Endothelial cell of umbilical vein (primary cell): ENCODE data around the gene COPS7B. TPM values are rescaled to one million over a fixed set of nuclear protein-coding genes. Genes with fewer than 3 reads are reported as not detected.

Experiments used
- BruUV-seq: library from RNA; stranded (reverse); fragments of 400-500 nt; replicated peaks from 2 replicates; lab custom pipeline; 2021; lab: Mats Ljungman, UMichigan
- CTCF ChIA-PET: fragments of 300-600, 350-600 bp; sonication (Branson Sonifier 250); formaldehyde crosslinking; loops from one replicate; lab custom pipeline; 2021; ENCODE audit warnings: antibody characterized with exemption, inconsistent platforms; lab: Charles Lee
- POLR2A ChIA-PET: fragments of 300-600, 350-600 bp; sonication (Branson Sonifier 250); formaldehyde crosslinking; loops from one replicate; lab custom pipeline; 2021; ENCODE audit warnings: antibody characterized with exemption, inconsistent platforms; lab: Charles Lee
- DNase-seq: peaks from one replicate; pipeline ENCODE4 v3.0.0-alpha.2; 2011; ENCODE audit warnings: low read depth, low spot score
- FAIRE-seq: peaks from 2 replicates; lab custom pipeline; 2011; peaks lifted over from hg19 to GRCh38; lab: Jason Lieb, UNC
- H2AFZ ChIP-seq: 2 replicates; pipeline ENCODE4 v1.6.0; 2012; ENCODE audit warnings: low read depth, low read length, control low read depth, inconsistent platforms
- H3K27ac ChIP-seq: 2 replicates; pipeline ENCODE4 v1.5.1; 2011; ENCODE audit warnings: low read depth, mild to moderate bottlenecking, control low read depth, low read length, moderate library complexity; ENCODE audit not compliant: insufficient read depth
- H3K27me3 ChIP-seq, 2 experiments: 2 replicates each; pipeline versions ENCODE4 v1.6.0 to v1.6.1; 2011; ENCODE audit warnings: low read length in 2 of 2, mixed read lengths in 1 of 2; ENCODE audit not compliant: control insufficient read depth in 2 of 2, insufficient read depth in 2 of 2
- H3K36me3 ChIP-seq, 2 experiments: 2 replicates in 1 of 2; 3 replicates in 1 of 2; pipeline ENCODE4 v1.5.1; 2011; ENCODE audit warnings: low read length in 2 of 2, mild to moderate bottlenecking in 1 of 2, moderate library complexity in 1 of 2; ENCODE audit not compliant: control insufficient read depth in 2 of 2, insufficient read depth in 2 of 2; ENCODE audit errors: extremely low read depth in 1 of 2
- H3K4me1 ChIP-seq: 3 replicates; pipeline ENCODE4 v1.5.1; 2011; ENCODE audit warnings: mild to moderate bottlenecking, low read length; ENCODE audit not compliant: control insufficient read depth, insufficient read depth; ENCODE audit errors: extremely low read depth
- H3K4me2 ChIP-seq: 2 replicates; pipeline ENCODE4 v1.6.1; 2011; ENCODE audit warnings: low read length, control low read depth, mixed read lengths; ENCODE audit not compliant: insufficient read depth
- H3K4me3 ChIP-seq, 3 experiments: fragments of 200-600 bp in 1 of 3; sonication (generic), shearing (Covaris generic) in 1 of 3; replicated peaks in 1 of 3; 2 replicates each; pipeline ENCODE4 v1.5.1; 2011 to 2016; ENCODE audit warnings: control low read depth in 3 of 3, low read length in 3 of 3, mild to moderate bottlenecking in 2 of 3, inconsistent platforms in 1 of 3, low read depth in 1 of 3, moderate library complexity in 1 of 3; ENCODE audit not compliant: insufficient read depth in 1 of 3
- H3K79me2 ChIP-seq: 2 replicates; pipeline ENCODE4 v1.6.0; 2012; ENCODE audit warnings: low read length, inconsistent platforms; ENCODE audit not compliant: control insufficient read depth, insufficient read depth
- H3K9ac ChIP-seq: replicated peaks from 2 replicates; pipeline ENCODE3; 2011; ENCODE audit warnings: low read length, control low read depth; ENCODE audit not compliant: insufficient read depth; ENCODE audit errors: extremely low read depth
- H3K9me1 ChIP-seq: replicated peaks from 3 replicates; pipeline ENCODE4 v1.6.0; 2011; ENCODE audit warnings: mild to moderate bottlenecking, low read length; ENCODE audit not compliant: control insufficient read depth, insufficient read depth; ENCODE audit errors: extremely low read depth
- H3K9me3 ChIP-seq: replicated peaks from 2 replicates; pipeline ENCODE4 v1.5.1; 2012; ENCODE audit warnings: low read length, inconsistent platforms; ENCODE audit not compliant: control insufficient read depth, insufficient read depth
- H4K20me1 ChIP-seq: replicated peaks from 2 replicates; pipeline ENCODE3; 2011; ENCODE audit warnings: mild to moderate bottlenecking, low read length; ENCODE audit not compliant: control insufficient read depth, insufficient read depth; ENCODE audit errors: extremely low read depth
- EZH2 ChIP-seq: IDR thresholded peaks from 2 replicates; pipeline ENCODE4 v1.6.1; 2012; ENCODE audit warnings: borderline replicate concordance, low read depth, mild to moderate bottlenecking, moderate library complexity, low read length, inconsistent platforms; ENCODE audit not compliant: severe bottlenecking
- FOS ChIP-seq: IDR thresholded peaks from 2 replicates; pipeline ENCODE4 v1.6.1; 2011; ENCODE audit warnings: mild to moderate bottlenecking, low read length, moderate library complexity, borderline replicate concordance; ENCODE audit not compliant: insufficient read depth
- GATA2 ChIP-seq: IDR thresholded peaks from 2 replicates; pipeline ENCODE4 v1.7.0; 2011; ENCODE audit warnings: low read depth, mild to moderate bottlenecking, moderate library complexity, mixed read lengths, low read length; ENCODE audit not compliant: insufficient read length, insufficient read depth
- JUN ChIP-seq: IDR thresholded peaks from 2 replicates; pipeline ENCODE4 v1.6.1; 2011; ENCODE audit warnings: borderline replicate concordance, low read depth; ENCODE audit not compliant: insufficient read length, insufficient read depth
- MAX ChIP-seq: IDR thresholded peaks from 2 replicates; pipeline ENCODE4 v1.6.1; 2011; ENCODE audit not compliant: insufficient read depth, insufficient read length
- MYC ChIP-seq: IDR thresholded peaks from one replicate; pipeline ENCODE4 v1.6.1; 2011; ENCODE audit warnings: mild to moderate bottlenecking, low read depth, low read length
- POLR2A ChIP-seq: IDR thresholded peaks from 2 replicates; pipeline ENCODE4 v1.6.1; 2012; ENCODE audit warnings: low read depth, mild to moderate bottlenecking, control low read depth, low read length
- POLR2AphosphoS5 ChIP-seq: IDR thresholded peaks from 2 replicates; pipeline ENCODE4 v1.6.1; 2012; ENCODE audit warnings: low read depth, mild to moderate bottlenecking, control low read depth, low read length, moderate library complexity; ENCODE audit not compliant: insufficient read depth
- dilution Hi-C: fragments of 300-500 bp; cut with MboI; formaldehyde crosslinking; loops from one replicate; pipeline ENCODE4 v1.15.0; 2019; ENCODE audit warnings: low sequenced_read_pairs; ENCODE audit not compliant: extremely low pct_ligation_motif_present
- intact Hi-C: fragments of 100-400 bp; cut with micrococcal nuclease; formaldehyde crosslinking; loops from one replicate; pipeline ENCODE4 v1.10.0; 2022
- polyA plus RNA-seq, 4 experiments: library from polyadenylated mRNA; depleted of rRNA in 3 of 4; stranded (reverse) in 3 of 4; unstranded in 1 of 4; fragments of >200 nt; gene quantifications; 2 replicates each; pipeline versions ENCODE4 v1.2.1 to v1.2.3, GENCODE V29; 2011 to 2012; ENCODE audit warnings: missing spikeins in 1 of 4
- total RNA-seq: library from RNA; stranded (reverse); gene quantifications from 2 replicates; pipeline ENCODE4 v1.2.3, GENCODE V29; 2021
- TF ChIP-seq, protein P1 (sequence below), 2 donors: IDR thresholded peaks; 1 replicate in 1 of 2; 2 replicates in 1 of 2; pipeline ENCODE4 v1.5.1; 2011; ENCODE audit warnings: low read length in 2 of 2, mild to moderate bottlenecking in 2 of 2, moderate library complexity in 2 of 2, control low read depth in 1 of 2, inconsistent platforms in 1 of 2, low read depth in 1 of 2; ENCODE audit not compliant: insufficient read depth in 1 of 2; ENCODE audit errors: extremely low read depth in 1 of 2

COPS7B gene
- total and polyA plus RNA-seq, 2 donors (not counting 3 experiments of a cell fraction or from before 2014, with no cell fraction given), result 50.3 to 59.2 TPM

DNA sequence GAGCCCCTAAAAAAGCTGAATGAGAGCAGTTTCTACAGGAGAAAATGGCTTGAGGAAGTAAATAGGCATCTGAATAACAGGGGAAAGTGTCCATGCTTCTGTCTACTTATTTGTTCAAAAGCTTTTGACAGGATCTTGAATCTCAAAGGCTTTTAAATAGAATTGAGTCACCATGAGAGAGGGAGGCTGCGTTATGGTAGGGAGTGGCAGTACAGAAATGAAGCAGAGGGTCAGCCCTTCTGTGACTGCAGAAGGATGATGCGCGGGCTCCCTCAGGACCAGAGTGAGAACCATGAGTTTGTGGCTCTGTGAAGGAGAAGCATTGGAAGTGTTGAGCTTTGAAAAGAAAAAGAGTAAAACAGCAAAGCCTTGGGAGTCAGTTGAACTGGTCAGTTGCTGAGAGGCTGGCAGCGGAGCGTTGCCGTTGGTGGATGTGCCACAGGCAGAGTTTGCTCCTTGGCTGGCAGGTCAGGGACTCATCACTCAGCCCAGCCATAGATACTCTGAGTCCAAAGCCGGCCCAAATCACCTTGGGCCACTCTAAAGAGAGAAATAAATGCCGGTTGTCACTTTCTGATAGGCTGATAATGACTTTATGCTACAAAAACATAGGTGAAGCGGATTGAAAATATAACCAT is 17.4 kb downstream of the COPS7B start:
- Histone ChIP-seq H3K9me1 (no peaks in the 10 kb centered on the region), H3K79me2 (peaks cover 2% of the 10 kb centered on the region), H3K27me3 (no peaks in the 10 kb centered on the region), H3K4me1 (no peaks in the 10 kb centered on the region), H3K4me2 (no peak overlapping the region), H3K4me3 (no peak overlapping the region), H2AFZ (no peak overlapping the region), H3K9me3 (no peaks in the 10 kb centered on the region), H3K9ac (no peak overlapping the region), H3K36me3 (peaks cover 11 to 19% of the 10 kb centered on the region in 2 experiments), H4K20me1 (no peaks in the 10 kb centered on the region), H3K27ac (no peak overlapping the region)
- dilution Hi-C loops (no loop called here), intact Hi-C loops (no loop called here)
- TF ChIP-seq, protein P1, sequence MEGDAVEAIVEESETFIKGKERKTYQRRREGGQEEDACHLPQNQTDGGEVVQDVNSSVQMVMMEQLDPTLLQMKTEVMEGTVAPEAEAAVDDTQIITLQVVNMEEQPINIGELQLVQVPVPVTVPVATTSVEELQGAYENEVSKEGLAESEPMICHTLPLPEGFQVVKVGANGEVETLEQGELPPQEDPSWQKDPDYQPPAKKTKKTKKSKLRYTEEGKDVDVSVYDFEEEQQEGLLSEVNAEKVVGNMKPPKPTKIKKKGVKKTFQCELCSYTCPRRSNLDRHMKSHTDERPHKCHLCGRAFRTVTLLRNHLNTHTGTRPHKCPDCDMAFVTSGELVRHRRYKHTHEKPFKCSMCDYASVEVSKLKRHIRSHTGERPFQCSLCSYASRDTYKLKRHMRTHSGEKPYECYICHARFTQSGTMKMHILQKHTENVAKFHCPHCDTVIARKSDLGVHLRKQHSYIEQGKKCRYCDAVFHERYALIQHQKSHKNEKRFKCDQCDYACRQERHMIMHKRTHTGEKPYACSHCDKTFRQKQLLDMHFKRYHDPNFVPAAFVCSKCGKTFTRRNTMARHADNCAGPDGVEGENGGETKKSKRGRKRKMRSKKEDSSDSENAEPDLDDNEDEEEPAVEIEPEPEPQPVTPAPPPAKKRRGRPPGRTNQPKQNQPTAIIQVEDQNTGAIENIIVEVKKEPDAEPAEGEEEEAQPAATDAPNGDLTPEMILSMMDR (IDR thresholded peaks at IDR 0.05; ENCODE audit: extremely low read depth in 1 of 2, insufficient read depth in 1 of 2, low read depth in 1 of 2, low read length in 2 of 2), result no peak
- TF ChIP-seq MYC (no peak), JUN (no peak), POLR2AphosphoS5 (no peak)
- BruUV-seq, result no TSS peak
- POLR2A ChIA-PET, result no interaction called here
- DNase-seq, result no peak
- no peak for FAIRE-seq
- CTCF ChIA-PET, result interaction anchor here (0.6 kb wide), 1 partner anchor 662 kb away, joined by 3 read pairs; no protein-coding TSS in a partner anchor

DNA sequence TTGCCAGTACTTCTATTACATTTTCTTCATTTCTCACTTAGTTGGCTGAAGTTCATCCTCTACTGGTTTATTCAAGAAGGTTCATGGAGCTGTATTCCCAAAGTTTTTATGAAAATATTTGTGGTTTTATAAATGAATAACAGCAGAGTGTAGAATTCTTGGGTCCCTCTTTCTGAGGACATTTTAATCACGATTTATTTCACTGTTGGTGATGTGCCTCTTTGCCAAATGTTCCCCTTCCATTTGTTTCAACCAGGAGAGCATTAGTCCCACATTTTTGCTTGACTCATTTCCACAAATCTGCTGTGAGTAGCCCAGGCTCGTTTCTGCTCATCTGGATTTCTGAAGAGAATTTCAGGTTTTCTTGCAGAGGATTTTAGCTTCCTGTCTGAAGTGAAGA is 20.8 kb downstream of the COPS7B start:
- Histone ChIP-seq H3K9ac (no peak overlapping the region), H3K36me3 (peaks cover 4 to 24% of the 10 kb centered on the region in 2 experiments), H3K9me1 (no peaks in the 10 kb centered on the region), H2AFZ (no peak overlapping the region), H4K20me1 (no peaks in the 10 kb centered on the region), H3K4me3 (no peak overlapping the region), H3K27me3 (no peaks in the 10 kb centered on the region), H3K4me1 (no peaks in the 10 kb centered on the region), H3K9me3 (no peaks in the 10 kb centered on the region), H3K27ac (no peak overlapping the region), H3K4me2 (no peak overlapping the region), H3K79me2 (peaks cover 2% of the 10 kb centered on the region)
- dilution Hi-C loops, result no loop called here
- BruUV-seq, result no TSS peak
- POLR2A ChIA-PET, result no interaction called here
- CTCF ChIA-PET, result interaction anchor here (1.0 kb wide), 1 partner anchor 12 kb away, joined by 3 read pairs; no protein-coding TSS in a partner anchor
- TF ChIP-seq MYC (no peak), FOS (no peak), MAX (no peak), GATA2 (no peak), EZH2 (no peak), JUN (no peak), POLR2A (no peak), POLR2AphosphoS5 (no peak)
- TF ChIP-seq, protein P1 (IDR thresholded peaks at IDR 0.05; ENCODE audit: extremely low read depth in 1 of 2, insufficient read depth in 1 of 2, low read depth in 1 of 2, low read length in 2 of 2), result no peak
- intact Hi-C loops, result no loop called here
- DNase-seq (no peak), FAIRE-seq (no peak)
